Measurements from ENCODE around the gene RASSF4. TPM values are rescaled to one million over a fixed set of nuclear protein-coding genes. Genes with fewer than 3 reads are reported as not detected.

The RASSF4 gene
- total RNA-seq, 1 experiment from 2014 or later = not detected

GRCh38 chr10:44966816-44967509 is 7.4 kb downstream of the RASSF4 start:
- no peaks in the 10 kb centered on the region for H3K27me3 Mint-ChIP-seq (ENCODE audit: insufficient read depth, unreplicated experiment)
- H3K36me3 Mint-ChIP-seq (ENCODE audit: insufficient read depth, unreplicated experiment) = no peaks in the 10 kb centered on the region
- H3K9me3 Mint-ChIP-seq (ENCODE audit: unreplicated experiment) = no peaks in the 10 kb centered on the region
- intact Hi-C loops (cut with micrococcal nuclease) = no loop called here
- no peak overlapping the region for H3K27ac Mint-ChIP-seq (ENCODE audit: low read depth, unreplicated experiment)
- TF ChIP-seq CTCF (IDR thresholded peaks at IDR 0.05; ENCODE audit: unreplicated experiment) = peak; percentile 17
- ChIA-PET POLR2A (interaction anchor here (1.3 kb wide), 1 partner anchor 11 kb away, joined by 6 read pairs; the partner anchor contains the start of gene DEPP1), CTCF (interaction anchor here (0.6 to 4.1 kb wide), 7 partner anchors 9 to 1292 kb away, joined by 3 to 16 read pairs (median 9); no protein-coding TSS in a partner anchor)
- no peak overlapping the region for H3K4me3 Mint-ChIP-seq (ENCODE audit: unreplicated experiment)
- no peak for DNase-seq (ENCODE audit: unreplicated experiment)
- no TSS peak for BruUV-seq (replicated peaks)
- peaks cover 18% of the 10 kb centered on the region for H3K4me1 Mint-ChIP-seq (ENCODE audit: insufficient read depth, unreplicated experiment)

GRCh38 chr10:44967616-44968015 is 8.0 kb downstream of the RASSF4 start:
- POLR2A ChIA-PET = interaction anchor here (1.3 kb wide), 1 partner anchor 11 kb away, joined by 6 read pairs; the partner anchor contains the start of gene DEPP1
- BruUV-seq (replicated peaks) = no TSS peak
- H3K9me3 Mint-ChIP-seq (ENCODE audit: unreplicated experiment) = no peaks in the 10 kb centered on the region
- peaks cover 18% of the 10 kb centered on the region for H3K4me1 Mint-ChIP-seq (ENCODE audit: insufficient read depth, unreplicated experiment)
- CTCF ChIA-PET = interaction anchor here (0.6 to 4.1 kb wide), 7 partner anchors 8 to 921 kb away, joined by 3 to 16 read pairs (median 9); no protein-coding TSS in a partner anchor
- no peak for TF ChIP-seq CTCF (IDR thresholded peaks at IDR 0.05; ENCODE audit: unreplicated experiment)
- H3K36me3 Mint-ChIP-seq (ENCODE audit: insufficient read depth, unreplicated experiment) = peaks cover 1% of the 10 kb centered on the region
- intact Hi-C loops (cut with micrococcal nuclease) = no loop called here
- H3K27me3 Mint-ChIP-seq (ENCODE audit: insufficient read depth, unreplicated experiment) = no peaks in the 10 kb centered on the region
- H3K4me3 Mint-ChIP-seq (ENCODE audit: unreplicated experiment) = no peak overlapping the region
- no peak overlapping the region for H3K27ac Mint-ChIP-seq (ENCODE audit: low read depth, unreplicated experiment)
- no peak for DNase-seq (ENCODE audit: unreplicated experiment)

GRCh38 chr10:44968091-44968490 is 8.5 kb downstream of the RASSF4 start:
- Mint-ChIP-seq H3K36me3 (ENCODE audit: insufficient read depth, unreplicated experiment) (peaks cover 6% of the 10 kb centered on the region), H3K27me3 (ENCODE audit: insufficient read depth, unreplicated experiment) (no peaks in the 10 kb centered on the region), H3K9me3 (ENCODE audit: unreplicated experiment) (no peaks in the 10 kb centered on the region), H3K4me1 (ENCODE audit: insufficient read depth, unreplicated experiment) (peaks cover 18% of the 10 kb centered on the region), H3K27ac (ENCODE audit: low read depth, unreplicated experiment) (no peak overlapping the region), H3K4me3 (ENCODE audit: unreplicated experiment) (no peak overlapping the region)
- TF ChIP-seq CTCF (IDR thresholded peaks at IDR 0.05; ENCODE audit: unreplicated experiment) = no peak
- ChIA-PET CTCF (interaction anchor here (0.6 to 4.1 kb wide), 5 partner anchors 8 to 920 kb away, joined by 4 to 16 read pairs (median 9); no protein-coding TSS in a partner anchor), POLR2A (interaction anchor here (1.3 kb wide), 1 partner anchor 10 kb away, joined by 6 read pairs; the partner anchor contains the start of gene DEPP1)
- no TSS peak for BruUV-seq (replicated peaks)
- peak; percentile 12 for DNase-seq (ENCODE audit: unreplicated experiment)
- intact Hi-C loops (cut with micrococcal nuclease) = no loop called here

GRCh38 chr10:44968500-44969400 is 9.1 kb downstream of the RASSF4 start:
- H3K4me1 Mint-ChIP-seq (ENCODE audit: insufficient read depth, unreplicated experiment) = peaks cover 18% of the 10 kb centered on the region
- DNase-seq (ENCODE audit: unreplicated experiment) = no peak
- TF ChIP-seq CTCF (IDR thresholded peaks at IDR 0.05; ENCODE audit: unreplicated experiment) = no peak
- intact Hi-C loops (cut with micrococcal nuclease) = no loop called here
- no peak overlapping the region for H3K4me3 Mint-ChIP-seq (ENCODE audit: unreplicated experiment)
- ChIA-PET CTCF (interaction anchor here (1.0 to 4.1 kb wide), 3 partner anchors 11 to 36 kb away, joined by 4 to 16 read pairs (median 9); no protein-coding TSS in a partner anchor), POLR2A (no interaction called here)
- no peaks in the 10 kb centered on the region for H3K9me3 Mint-ChIP-seq (ENCODE audit: unreplicated experiment)
- no peaks in the 10 kb centered on the region for H3K27me3 Mint-ChIP-seq (ENCODE audit: insufficient read depth, unreplicated experiment)
- no peak overlapping the region for H3K27ac Mint-ChIP-seq (ENCODE audit: low read depth, unreplicated experiment)
- H3K36me3 Mint-ChIP-seq (ENCODE audit: insufficient read depth, unreplicated experiment) = peaks cover 12% of the 10 kb centered on the region
- BruUV-seq (replicated peaks) = no TSS peak
